Activated naive CD4-positive, alpha-beta T cell treated with anti-CD3 and anti-CD28 coated beads, Interleukin-2, amount 50 U/mL, for 24 hours (primary cell): ENCODE measurements around the gene STRBP.

Source experiments
- H3K27ac Mint-ChIP-seq: one replicate; pipeline ENCODE4 v1.8.0; 2021; ENCODE audit warnings: mild to moderate bottlenecking, mixed read lengths
- H3K27me3 Mint-ChIP-seq: one replicate; pipeline ENCODE4 v1.8.0; 2021; ENCODE audit warnings: mixed read lengths
- H3K36me3 Mint-ChIP-seq: one replicate; pipeline ENCODE4 v1.8.0; 2021; ENCODE audit warnings: mixed read lengths
- H3K4me1 Mint-ChIP-seq: one replicate; pipeline ENCODE4 v1.8.0; 2021; ENCODE audit warnings: mixed read lengths
- H3K4me3 Mint-ChIP-seq: one replicate; pipeline ENCODE4 v1.8.0; 2021; ENCODE audit warnings: mild to moderate bottlenecking, mixed read lengths
- H3K9me3 Mint-ChIP-seq: one replicate; pipeline ENCODE4 v1.8.0; 2021; ENCODE audit warnings: mixed read lengths

Gene STRBP

DNA sequence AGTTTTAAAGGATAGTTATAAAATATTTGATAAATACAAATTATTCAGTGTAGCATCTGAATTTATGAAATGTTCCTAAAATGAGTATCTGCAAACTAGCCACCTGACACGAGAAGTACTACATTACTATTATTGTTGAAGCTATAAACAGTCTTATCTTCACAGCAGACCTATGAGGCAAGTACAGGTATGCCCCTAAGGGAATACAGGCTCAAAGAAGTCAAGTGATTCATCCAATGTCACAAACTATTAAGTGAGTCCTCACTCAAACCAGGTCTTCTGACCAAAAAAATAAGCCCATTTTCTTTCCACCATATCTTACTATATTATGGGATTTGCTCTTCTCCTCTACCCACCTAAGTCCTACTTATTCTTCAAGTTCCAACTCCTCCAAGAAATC lies 28.7 kb downstream of the STRBP start:
- Mint-ChIP-seq H3K27me3 (no peaks in the 10 kb centered on the region), H3K4me3 (no peak overlapping the region), H3K4me1 (peaks cover 55% of the 10 kb centered on the region), H3K9me3 (no peaks in the 10 kb centered on the region), H3K27ac (no peak overlapping the region), H3K36me3 (peaks cover 8% of the 10 kb centered on the region)

DNA sequence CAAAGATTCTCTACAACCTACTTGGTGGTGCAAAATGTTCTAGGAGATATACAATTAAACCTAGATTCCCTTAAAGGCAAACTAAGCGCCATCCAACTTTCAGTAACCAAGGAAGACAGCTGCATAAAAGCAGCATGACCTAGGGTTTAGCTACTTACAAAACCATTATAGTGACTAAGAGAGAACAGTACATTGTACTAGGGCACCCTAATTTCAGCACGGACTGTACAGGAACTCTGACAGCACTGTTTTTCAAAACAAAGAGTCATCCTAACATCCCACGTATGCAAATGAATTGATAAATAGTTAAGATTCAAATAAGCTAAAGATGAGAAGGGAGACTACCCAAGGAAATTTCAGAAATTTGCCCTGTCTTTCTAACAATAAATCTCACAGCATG lies 30.0 kb downstream of the STRBP start:
- no peak overlapping the region for H3K27ac Mint-ChIP-seq
- H3K9me3 Mint-ChIP-seq = no peaks in the 10 kb centered on the region
- peaks cover 41% of the 10 kb centered on the region for H3K4me1 Mint-ChIP-seq
- no peak overlapping the region for H3K4me3 Mint-ChIP-seq
- H3K36me3 Mint-ChIP-seq = peaks cover 8% of the 10 kb centered on the region
- no peaks in the 10 kb centered on the region for H3K27me3 Mint-ChIP-seq

DNA sequence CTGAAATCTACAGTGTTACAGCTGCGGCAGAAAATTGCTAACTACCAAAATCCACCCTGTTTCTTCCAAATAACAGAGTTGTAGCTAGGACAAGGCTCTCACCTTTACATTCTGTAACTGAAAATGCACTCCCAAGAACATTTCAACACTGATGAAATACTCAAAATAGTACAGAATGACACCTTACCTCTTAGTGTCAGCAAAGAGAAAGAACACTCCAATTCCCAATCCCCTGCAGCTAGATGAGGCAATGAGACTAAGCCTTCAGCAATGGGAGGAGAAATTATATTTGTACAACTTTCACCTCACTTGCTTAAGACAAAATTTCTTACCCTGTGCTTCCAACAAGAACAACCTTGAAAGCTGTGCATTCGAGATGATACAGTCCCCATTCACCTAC lies 31.2 kb downstream of the STRBP start:
- no peaks in the 10 kb centered on the region for H3K9me3 Mint-ChIP-seq
- peaks cover 8% of the 10 kb centered on the region for H3K36me3 Mint-ChIP-seq
- H3K27ac Mint-ChIP-seq = no peak overlapping the region
- peaks cover 36% of the 10 kb centered on the region for H3K4me1 Mint-ChIP-seq
- H3K27me3 Mint-ChIP-seq = no peaks in the 10 kb centered on the region
- H3K4me3 Mint-ChIP-seq = no peak overlapping the region

DNA sequence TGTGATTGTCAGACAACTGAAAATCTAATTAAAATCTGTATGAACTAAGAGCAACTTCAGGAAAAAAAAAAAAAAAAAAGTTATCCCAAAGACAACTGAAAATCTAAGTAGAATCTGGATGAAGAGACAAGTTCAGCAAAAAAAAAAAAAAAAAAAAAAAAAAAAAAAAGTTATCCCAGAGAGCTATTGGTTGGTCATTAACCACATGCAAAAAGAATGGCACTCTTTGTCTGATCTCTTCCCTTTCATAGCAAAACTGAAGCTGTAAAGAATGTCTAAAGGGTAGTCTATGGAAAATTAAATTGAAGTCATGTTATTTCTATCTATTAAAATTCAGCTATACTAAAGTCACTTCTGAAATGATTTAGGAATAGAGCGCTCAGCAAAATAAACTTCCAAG lies 32.9 kb downstream of the STRBP start:
- Mint-ChIP-seq H3K27ac (no peak overlapping the region), H3K4me1 (peaks cover 24% of the 10 kb centered on the region), H3K4me3 (no peak overlapping the region), H3K9me3 (no peaks in the 10 kb centered on the region), H3K27me3 (no peaks in the 10 kb centered on the region), H3K36me3 (peaks cover 7% of the 10 kb centered on the region)

DNA sequence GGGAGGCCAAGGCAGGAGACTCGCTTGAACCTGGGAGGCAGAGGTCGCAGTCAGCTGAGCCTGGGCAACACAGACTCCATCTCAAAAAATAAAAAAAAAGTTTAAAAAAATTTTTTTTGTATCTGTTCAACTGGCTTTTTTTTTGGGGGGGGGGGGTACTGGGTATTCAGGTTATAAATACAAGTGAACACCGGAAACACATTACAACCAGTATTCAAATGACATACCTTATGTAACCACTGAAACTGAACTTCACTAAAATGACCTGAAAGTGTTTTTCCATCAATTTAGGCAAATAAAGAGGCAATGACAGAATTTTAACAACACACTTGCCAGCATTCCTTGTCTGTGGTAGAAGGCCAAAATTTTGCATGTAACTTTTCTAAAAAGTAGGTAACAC lies 33.5 kb downstream of the STRBP start:
- Mint-ChIP-seq H3K9me3 (no peaks in the 10 kb centered on the region), H3K27me3 (no peaks in the 10 kb centered on the region), H3K4me1 (peaks cover 20% of the 10 kb centered on the region), H3K36me3 (peaks cover 7% of the 10 kb centered on the region), H3K4me3 (no peak overlapping the region), H3K27ac (no peak overlapping the region)

DNA sequence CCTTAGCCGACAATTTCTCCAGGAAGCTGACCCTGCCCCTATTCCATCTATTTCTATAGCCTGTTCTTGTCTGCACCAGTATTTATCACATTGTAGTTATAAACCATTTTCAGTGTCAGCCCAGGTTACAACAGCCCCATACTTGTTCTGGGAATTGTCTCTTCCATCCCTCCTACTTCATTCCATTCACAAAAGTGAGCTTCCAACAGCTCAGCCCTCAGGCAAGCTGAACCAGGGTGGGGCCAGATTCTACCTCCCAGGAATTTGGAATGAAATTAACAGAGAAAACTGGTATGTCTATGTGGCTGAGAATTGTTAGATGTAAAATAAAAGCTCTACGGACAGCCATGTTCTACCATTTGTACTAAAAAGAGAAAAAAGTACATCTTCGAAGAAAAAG lies 36.1 kb downstream of the STRBP start:
- Mint-ChIP-seq H3K4me1 (peaks cover 12% of the 10 kb centered on the region), H3K9me3 (no peaks in the 10 kb centered on the region), H3K27me3 (no peaks in the 10 kb centered on the region), H3K27ac (no peak overlapping the region), H3K36me3 (peaks cover 7% of the 10 kb centered on the region), H3K4me3 (no peak overlapping the region)

DNA sequence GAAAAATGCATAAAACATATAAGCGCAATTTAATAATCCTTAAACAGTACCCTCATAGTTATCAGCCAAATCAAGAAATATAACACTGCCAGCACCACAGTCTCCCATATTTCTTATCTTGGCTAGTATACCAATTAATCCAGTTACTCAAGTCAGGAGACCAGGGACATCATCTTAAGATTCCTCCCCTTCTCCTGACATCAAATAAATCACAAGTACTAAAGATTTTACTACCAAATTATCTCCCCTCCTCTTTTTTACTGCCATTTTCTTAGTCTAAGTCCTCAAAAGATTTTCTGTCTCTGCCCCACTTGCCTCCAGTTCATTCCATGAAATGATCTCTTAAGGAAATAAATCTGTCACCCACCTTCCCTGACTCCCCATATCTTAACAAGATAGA lies 37.0 kb downstream of the STRBP start:
- no peak overlapping the region for H3K27ac Mint-ChIP-seq
- no peaks in the 10 kb centered on the region for H3K27me3 Mint-ChIP-seq
- no peak overlapping the region for H3K4me3 Mint-ChIP-seq
- H3K4me1 Mint-ChIP-seq = peaks cover 17% of the 10 kb centered on the region
- H3K36me3 Mint-ChIP-seq = peaks cover 9% of the 10 kb centered on the region
- no peaks in the 10 kb centered on the region for H3K9me3 Mint-ChIP-seq

DNA sequence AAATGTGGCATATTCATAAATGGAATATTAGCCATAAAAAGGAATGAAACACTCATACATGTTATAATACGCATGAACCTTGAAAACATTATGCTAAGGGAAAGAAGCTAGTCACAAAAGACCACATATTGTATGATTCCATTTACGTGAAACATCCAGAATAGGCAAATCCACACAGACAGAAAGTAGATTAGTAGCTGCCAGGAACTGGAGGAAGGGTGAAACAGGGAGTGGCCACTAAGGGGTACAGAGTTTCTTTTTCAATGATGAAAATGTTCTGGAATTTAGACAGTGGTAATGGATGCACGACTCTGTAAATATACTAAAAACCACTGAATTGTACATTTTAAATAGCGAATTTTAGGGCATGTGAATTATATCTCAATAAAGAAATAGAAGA lies 39.4 kb downstream of the STRBP start:
- H3K36me3 Mint-ChIP-seq = peaks cover 9% of the 10 kb centered on the region
- H3K27ac Mint-ChIP-seq = no peak overlapping the region
- H3K27me3 Mint-ChIP-seq = no peaks in the 10 kb centered on the region
- peaks cover 30% of the 10 kb centered on the region for H3K4me1 Mint-ChIP-seq
- no peak overlapping the region for H3K4me3 Mint-ChIP-seq
- H3K9me3 Mint-ChIP-seq = no peaks in the 10 kb centered on the region

DNA sequence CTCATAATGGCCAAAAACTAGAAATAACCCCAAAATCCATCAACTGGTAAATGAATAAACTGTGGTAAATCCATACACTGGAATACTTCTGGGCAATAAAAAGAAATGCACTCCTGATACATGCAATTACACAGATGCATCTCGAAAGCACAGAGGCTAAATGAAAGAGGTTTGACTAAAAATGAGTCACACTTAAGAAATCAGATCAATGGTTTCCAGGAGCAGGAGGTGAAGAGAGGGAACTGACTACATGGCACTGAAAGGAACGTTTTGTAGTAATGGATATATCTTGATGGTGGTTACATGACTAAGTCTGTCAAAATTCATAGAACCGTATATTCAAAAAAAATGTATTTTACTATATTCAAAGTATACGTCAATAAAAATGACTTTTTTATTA lies 42.4 kb downstream of the STRBP start:
- Mint-ChIP-seq H3K36me3 (peaks cover 14% of the 10 kb centered on the region), H3K9me3 (no peaks in the 10 kb centered on the region), H3K4me3 (peak overlapping the region; percentile 78), H3K4me1 (peaks cover 42% of the 10 kb centered on the region), H3K27ac (peak overlapping the region; percentile 87), H3K27me3 (no peaks in the 10 kb centered on the region)

DNA sequence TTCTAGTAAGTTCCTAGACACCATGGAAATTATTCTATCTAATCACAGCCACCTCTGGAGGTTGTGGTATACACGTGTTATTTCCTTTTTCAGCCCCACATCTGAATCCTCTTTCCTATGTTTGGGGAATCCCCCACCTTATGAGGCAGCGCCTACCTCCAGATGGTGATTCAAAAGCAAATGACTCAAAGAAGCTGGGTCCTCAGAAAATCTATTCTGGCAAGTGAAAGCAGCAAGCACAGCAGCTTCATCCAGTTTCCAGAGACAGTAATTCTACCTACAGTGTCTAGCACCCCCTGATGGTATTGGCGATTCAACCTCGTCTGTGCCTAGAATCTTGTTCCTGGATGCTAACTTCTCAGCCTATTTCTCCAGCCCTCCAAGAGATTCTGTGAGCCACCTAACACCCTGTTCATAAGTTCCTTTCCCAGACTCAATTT lies 43.0 kb downstream of the STRBP start:
- Mint-ChIP-seq H3K4me3 (peak overlapping the region; percentile 78), H3K36me3 (peaks cover 14% of the 10 kb centered on the region), H3K27ac (peak overlapping the region; percentile 92), H3K4me1 (peaks cover 42% of the 10 kb centered on the region), H3K27me3 (no peaks in the 10 kb centered on the region), H3K9me3 (no peaks in the 10 kb centered on the region)

DNA sequence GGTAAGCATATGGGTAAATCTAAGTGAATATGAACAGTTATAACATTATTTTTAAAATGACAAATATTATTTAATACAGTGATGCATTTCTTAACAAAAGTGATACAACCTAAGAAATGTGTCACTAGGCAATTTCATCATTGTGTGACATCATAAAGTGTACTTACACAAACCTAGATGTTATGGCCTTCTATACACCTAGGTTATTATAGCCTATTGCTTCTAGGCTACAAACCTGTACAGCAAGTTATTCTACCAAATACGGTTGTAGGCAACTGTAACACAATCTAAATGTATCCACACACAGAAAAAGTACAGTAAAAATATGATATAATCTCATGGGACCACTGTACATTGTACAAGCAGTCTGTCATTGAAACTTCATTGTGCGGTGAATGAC lies 48.3 kb downstream of the STRBP start:
- no peak overlapping the region for H3K4me3 Mint-ChIP-seq
- no peaks in the 10 kb centered on the region for H3K27me3 Mint-ChIP-seq
- no peak overlapping the region for H3K27ac Mint-ChIP-seq
- H3K9me3 Mint-ChIP-seq = no peaks in the 10 kb centered on the region
- peaks cover 13% of the 10 kb centered on the region for H3K36me3 Mint-ChIP-seq
- H3K4me1 Mint-ChIP-seq = peaks cover 48% of the 10 kb centered on the region

DNA sequence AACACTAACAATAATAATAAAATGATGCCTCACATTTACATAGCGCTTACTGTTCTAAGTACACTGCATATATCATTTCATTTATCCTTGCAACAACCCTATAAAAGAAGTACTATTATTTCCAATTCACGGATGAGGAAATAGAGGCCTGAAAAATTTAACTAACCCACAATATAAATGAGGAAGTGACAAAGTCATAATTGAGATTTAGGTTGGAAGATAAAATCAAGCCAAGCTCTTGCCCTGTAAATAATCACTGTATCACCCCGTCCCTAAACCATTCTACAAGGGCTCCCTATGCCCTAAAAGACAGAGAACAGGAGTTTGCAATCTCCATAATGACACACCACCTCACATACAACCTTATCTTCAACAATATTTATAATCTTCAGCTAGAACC lies 49.6 kb downstream of the STRBP start:
- no peaks in the 10 kb centered on the region for H3K27me3 Mint-ChIP-seq
- H3K27ac Mint-ChIP-seq = no peak overlapping the region

DNA sequence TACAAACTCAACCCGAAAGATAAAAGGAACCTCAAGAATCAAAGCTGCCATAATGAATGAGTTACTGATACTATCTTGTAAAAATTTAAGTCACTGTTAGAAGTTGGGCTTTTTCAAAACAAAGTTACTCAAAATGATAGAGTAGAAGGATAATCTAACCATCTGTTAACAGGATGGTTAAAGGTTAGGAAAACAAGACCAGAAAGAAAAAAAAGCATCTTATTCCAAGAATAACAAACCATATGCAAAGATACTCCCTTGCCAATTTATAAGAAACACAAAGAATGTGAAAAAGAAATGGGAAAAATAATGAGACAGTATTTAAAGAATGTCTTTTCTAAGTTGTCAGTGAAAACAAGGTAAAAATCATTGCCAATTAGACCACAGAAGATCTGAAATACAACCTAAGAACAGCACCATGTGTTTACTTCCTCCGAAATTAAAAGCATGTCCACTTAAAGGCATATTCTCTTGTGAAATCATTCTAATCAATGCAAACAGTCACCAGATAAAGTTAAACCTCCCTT lies 51.2 kb downstream of the STRBP start:
- Mint-ChIP-seq H3K4me3 (no peak overlapping the region), H3K9me3 (no peaks in the 10 kb centered on the region), H3K4me1 (peaks cover 37% of the 10 kb centered on the region), H3K27ac (no peak overlapping the region), H3K27me3 (no peaks in the 10 kb centered on the region), H3K36me3 (peaks cover 6% of the 10 kb centered on the region)

More for the DNA sequence above, 49.6 kb downstream of the STRBP start:
- Mint-ChIP-seq H3K9me3 (no peaks in the 10 kb centered on the region), H3K36me3 (peaks cover 9% of the 10 kb centered on the region), H3K4me1 (peaks cover 39% of the 10 kb centered on the region), H3K4me3 (no peak overlapping the region)

DNA sequence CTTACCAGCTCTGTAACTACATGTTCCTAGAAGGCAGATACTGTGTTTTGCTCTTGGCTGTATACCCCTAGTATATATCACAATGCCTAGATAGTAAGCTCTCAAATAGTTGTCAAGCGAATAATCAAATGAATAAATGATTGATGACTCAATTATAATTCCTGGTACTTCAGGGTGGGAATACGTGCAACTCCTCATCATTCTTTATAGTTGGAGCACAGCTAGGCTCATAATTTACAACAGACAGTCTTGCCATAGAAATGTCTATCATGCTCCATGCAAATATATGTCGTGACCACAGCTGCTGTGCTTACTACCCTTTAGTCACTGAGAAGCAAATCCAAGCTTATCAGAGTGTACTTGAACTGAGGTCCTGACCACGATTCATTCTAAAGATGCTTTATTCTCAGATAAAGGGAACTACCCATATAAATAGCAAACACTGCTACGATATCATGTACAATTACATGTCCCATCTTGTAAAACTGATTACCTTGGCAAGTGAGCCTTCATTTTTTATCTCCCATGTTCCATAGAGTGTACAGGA lies 52.1 kb downstream of the STRBP start:
- peaks cover 4% of the 10 kb centered on the region for H3K36me3 Mint-ChIP-seq
- no peak overlapping the region for H3K27ac Mint-ChIP-seq
- no peaks in the 10 kb centered on the region for H3K9me3 Mint-ChIP-seq
- no peaks in the 10 kb centered on the region for H3K27me3 Mint-ChIP-seq
- H3K4me1 Mint-ChIP-seq = peaks cover 36% of the 10 kb centered on the region
- H3K4me3 Mint-ChIP-seq = no peak overlapping the region

DNA sequence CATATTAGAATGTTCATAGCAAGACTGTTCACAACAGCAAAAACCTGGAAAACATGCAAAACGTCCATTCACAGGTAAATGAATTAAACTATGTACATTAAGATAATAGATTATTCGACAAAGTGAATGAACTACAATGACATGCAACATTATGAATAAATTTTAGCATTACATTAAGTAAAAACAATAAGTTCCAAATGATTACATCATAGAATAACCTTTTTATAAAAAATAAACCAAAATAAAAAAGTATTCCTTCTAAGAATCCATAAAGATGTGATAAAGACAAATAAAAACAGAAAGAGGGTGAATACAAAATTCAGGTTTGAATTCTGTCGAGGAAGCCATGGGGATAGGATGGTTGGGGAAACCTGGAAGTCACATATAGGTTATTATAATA lies 57.3 kb downstream of the STRBP start:
- H3K4me3 Mint-ChIP-seq = no peak overlapping the region
- H3K36me3 Mint-ChIP-seq = peaks cover 6% of the 10 kb centered on the region
- H3K9me3 Mint-ChIP-seq = no peaks in the 10 kb centered on the region

DNA sequence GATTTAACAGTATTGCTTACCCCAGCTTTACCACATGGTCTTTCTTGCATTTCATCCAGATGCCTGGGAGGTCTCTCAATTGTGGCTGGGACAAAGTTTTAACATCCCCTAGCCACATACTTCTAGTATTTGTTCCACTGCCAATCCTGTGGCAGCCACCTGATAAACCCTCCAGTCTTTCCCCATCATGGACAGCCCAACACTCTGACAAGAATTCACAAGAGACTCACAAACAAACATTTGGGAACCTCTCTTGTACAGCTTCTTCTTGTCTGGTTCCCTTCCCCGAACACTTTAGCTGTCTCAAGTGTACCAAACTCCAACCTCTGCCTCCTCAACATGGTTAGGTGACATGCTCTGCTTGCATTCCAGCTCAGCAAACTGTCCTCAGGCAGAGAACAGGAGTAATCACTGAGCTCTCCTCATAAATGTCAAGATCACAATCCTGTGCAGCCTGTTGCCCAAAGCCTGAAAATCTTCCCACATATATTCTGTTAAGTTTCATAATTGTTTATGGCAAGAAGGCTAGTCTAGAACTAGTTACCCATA lies 59.7 kb downstream of the STRBP start:
- Mint-ChIP-seq H3K36me3 (peaks cover 8% of the 10 kb centered on the region), H3K4me3 (no peak overlapping the region), H3K4me1 (peaks cover 9% of the 10 kb centered on the region), H3K9me3 (no peaks in the 10 kb centered on the region), H3K27ac (no peak overlapping the region), H3K27me3 (no peaks in the 10 kb centered on the region)

More for the DNA sequence above, 57.3 kb downstream of the STRBP start:
- Mint-ChIP-seq H3K4me1 (peaks cover 12% of the 10 kb centered on the region), H3K27ac (no peak overlapping the region), H3K27me3 (no peaks in the 10 kb centered on the region)

DNA sequence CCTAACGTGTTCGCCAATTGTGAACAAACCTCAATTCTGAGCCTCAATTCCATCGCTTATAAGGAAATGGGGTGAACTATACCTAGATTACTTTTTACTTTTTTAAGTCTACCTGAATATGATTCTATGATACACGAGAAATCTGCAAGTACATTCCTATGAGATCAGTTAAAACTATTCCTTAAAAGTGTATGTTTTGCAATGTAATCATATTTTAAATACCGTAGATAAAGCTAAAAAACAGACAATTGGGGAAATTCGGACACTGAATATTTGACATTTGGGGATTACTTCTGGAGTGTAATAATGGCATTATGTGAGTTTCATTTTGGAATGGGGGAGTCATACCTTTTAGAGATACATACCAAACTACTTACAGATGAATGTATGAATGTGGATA lies 62.3 kb downstream of the STRBP start:
- Mint-ChIP-seq H3K9me3 (no peaks in the 10 kb centered on the region), H3K36me3 (peaks cover 13% of the 10 kb centered on the region)

More for the DNA sequence above, 62.3 kb downstream of the STRBP start:
- Mint-ChIP-seq H3K27me3 (no peaks in the 10 kb centered on the region), H3K27ac (no peak overlapping the region), H3K4me3 (no peak overlapping the region), H3K4me1 (no peaks in the 10 kb centered on the region)
